Eye (tissue), 1 donor: ENCODE results near the gene ZNF213.

Experiments
- DNase-seq: peaks from one replicate; pipeline ENCODE4 v3.0.0-alpha.2; 2015

Gene ZNF213

GRCh38 chr16:3134338-3135125 lies at the start of gene ZNF213:
Gene ZNF213, plus strand, starts transcription at chr16:3135029. Its CDS starts 2,252 bp downstream, at chr16:3137281.
- DNase-seq: peak; percentile 99

GRCh38 chr16:3085868-3086595 lies 48.8 kb upstream of the ZNF213 start:
- no peak for DNase-seq

- DNase-seq: no peak
These were observed 48.1 kb upstream of the ZNF213 start for GRCh38 chr16:3086596-3087242.

GRCh38 chr16:3087243-3088235 lies 47.3 kb upstream of the ZNF213 start:
- peak; percentile 23 for DNase-seq

- DNase-seq: no peak
These were observed 46.4 kb upstream of the ZNF213 start for GRCh38 chr16:3088450-3088849.

GRCh38 chr16:3088925-3089716 lies 45.7 kb upstream of the ZNF213 start:
- DNase-seq: no peak

- DNase-seq: no peak
These were observed 44.9 kb upstream of the ZNF213 start for GRCh38 chr16:3089717-3090592.

- no peak for DNase-seq
These were observed 43.3 kb upstream of the ZNF213 start for GRCh38 chr16:3091551-3091950.

- DNase-seq: peak; percentile 17
These were observed 42.3 kb upstream of the ZNF213 start for GRCh38 chr16:3092501-3092941.

- peak; percentile 17 for DNase-seq
These were observed 40.4 kb upstream of the ZNF213 start for GRCh38 chr16:3094289-3095027.

- DNase-seq: no peak
These were observed 39.0 kb upstream of the ZNF213 start for GRCh38 chr16:3095869-3096268.

- DNase-seq: no peak
These were observed 38.5 kb upstream of the ZNF213 start for GRCh38 chr16:3096362-3096761.

- DNase-seq: no peak
These were observed 37.6 kb upstream of the ZNF213 start for GRCh38 chr16:3097266-3097665.

GRCh38 chr16:3098459-3099394 lies 36.1 kb upstream of the ZNF213 start, which contains the start of gene ZSCAN10:
Gene ZSCAN10, minus strand, starts transcription at chr16:3099294. Its CDS starts 6,357 bp downstream, at chr16:3092937.
- DNase-seq: no peak

GRCh38 chr16:3099395-3099731 lies 35.5 kb upstream of the ZNF213 start:
- no peak for DNase-seq

- peak; percentile 92 for DNase-seq
These were observed 34.9 kb upstream of the ZNF213 start for GRCh38 chr16:3099732-3100499.

- DNase-seq: peak; percentile 43
These were observed 33.6 kb upstream of the ZNF213 start for GRCh38 chr16:3101018-3101840.
